Breast epithelium (tissue), 4 donors: Measurements from ENCODE around the gene FN3KRP. TPM values are rescaled to one million over a fixed set of nuclear protein-coding genes. Genes with fewer than 3 reads are reported as not detected.

Experiments
- DNase-seq, 2 donors: peaks; one replicate each; pipeline ENCODE4 v3.0.0-alpha.2; 2019; ENCODE audit warnings: low spot score in 2 of 2
- H3K27ac ChIP-seq, 2 donors: fragments of 200-600 bp; sonication (generic) in 1 of 2; one replicate each; pipeline ENCODE4 v1.5.1; 2016 to 2019; ENCODE audit warnings: mild to moderate bottlenecking in 1 of 2
- H3K27me3 ChIP-seq, 2 donors: fragments of 200-600 bp; sonication (generic) in 1 of 2; one replicate each; pipeline versions ENCODE4 v1.5.1 to v1.6.0; 2017 to 2019; ENCODE audit warnings: control low read depth in 1 of 2, mild to moderate bottlenecking in 1 of 2
- H3K36me3 ChIP-seq: fragments of 200-600 bp; one replicate; pipeline ENCODE4 v1.5.1; 2019
- H3K4me1 ChIP-seq, 2 donors: fragments of 200-600 bp; sonication (generic); one replicate each; pipeline ENCODE4 v1.5.1; 2016 to 2019; ENCODE audit warnings: control low read depth in 1 of 2
- H3K4me3 ChIP-seq, 3 donors: fragments of 200-600 bp; sonication (generic); 1 replicate in 2 of 3; 2 replicates in 1 of 3; pipeline ENCODE4 v1.5.1; 2016 to 2019; ENCODE audit warnings: mild to moderate bottlenecking in 3 of 3, moderate library complexity in 2 of 3
- H3K9me3 ChIP-seq, 2 donors: fragments of 200-600 bp; sonication (generic) in 1 of 2; one replicate each; pipeline ENCODE4 v1.5.1; 2016 to 2019; ENCODE audit warnings: control low read depth in 1 of 2
- POLR2A ChIP-seq: fragments of 450-650 bp; IDR thresholded peaks from one replicate; pipeline ENCODE4 v1.6.1; 2016; ENCODE audit warnings: antibody characterized with exemption, mild to moderate bottlenecking, moderate library complexity
- POLR2AphosphoS5 ChIP-seq, 3 donors: sonication (generic); formaldehyde crosslinking; IDR thresholded peaks; one replicate each; pipeline ENCODE4 v1.6.1; 2017; ENCODE audit warnings: antibody characterized with exemption in 3 of 3
- intact Hi-C: fragments of 100-400 bp; cut with DNase I; formaldehyde crosslinking; loops from one replicate; pipeline ENCODE4 v1.15.1; 2023; ENCODE audit warnings: low total_unique reads
- total RNA-seq, 3 donors: library from RNA; depleted of rRNA; stranded (reverse); fragments of >200 nt; gene quantifications; one replicate each; pipeline ENCODE4 v1.1.0, GENCODE V29; 2016
- TF ChIP-seq, protein P1 (sequence below), 3 donors: fragments of 450-650 bp; IDR thresholded peaks; one replicate each; pipeline ENCODE4 v1.5.1; 2016 to 2017; ENCODE audit warnings: antibody characterized with exemption in 3 of 3, mild to moderate bottlenecking in 3 of 3, moderate library complexity in 3 of 3

The FN3KRP gene
- total RNA-seq, 3 donors from 2014 or later = 10.4 to 22.1 (median 18.0) TPM

DNA sequence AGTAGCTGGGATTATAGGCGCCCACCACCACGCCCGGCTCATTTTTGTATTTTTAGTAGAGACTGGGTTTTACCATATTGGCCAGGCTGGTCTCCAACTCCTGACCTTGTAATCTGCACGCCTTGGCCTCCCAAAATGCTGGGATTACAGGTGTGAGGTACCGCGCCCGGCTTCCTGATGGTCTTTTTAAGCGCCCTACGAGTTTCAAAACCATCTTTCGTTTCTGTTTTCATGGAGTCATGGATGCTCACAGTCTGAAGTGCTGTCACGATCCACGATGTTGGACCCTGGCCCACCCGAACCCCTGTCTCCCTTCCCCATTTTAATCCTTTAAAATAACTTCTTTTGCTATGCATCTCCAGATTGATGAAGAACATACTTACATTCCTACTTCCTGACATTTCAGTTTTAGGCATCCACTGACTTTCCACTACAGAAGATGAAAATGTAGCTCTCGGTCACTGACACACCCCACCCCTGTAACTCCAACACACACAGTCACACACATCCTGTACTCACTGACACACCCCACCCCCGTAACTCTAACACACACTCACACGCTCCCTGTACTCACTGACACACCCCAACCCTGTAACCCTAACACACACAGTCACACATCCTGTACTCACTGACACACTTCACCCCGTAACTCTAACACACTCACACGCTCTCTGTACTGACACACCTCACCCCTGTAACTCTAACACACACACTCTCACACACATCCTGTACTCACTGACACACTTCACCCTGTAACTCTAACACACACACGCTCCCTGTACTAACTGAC lies 45.6 kb upstream of the FN3KRP start:
- H3K27ac ChIP-seq = peak overlapping the region; percentile 71 to 78
- no peaks in the 10 kb centered on the region for H3K4me1 ChIP-seq
- H3K9me3 ChIP-seq = no peaks in the 10 kb centered on the region
- DNase-seq = no peak
- intact Hi-C loops = no loop called here
- no peak overlapping the region for H3K4me3 ChIP-seq
- TF ChIP-seq POLR2AphosphoS5 (IDR thresholded peaks at IDR 0.05) (no peak), POLR2A (no peak)
- TF ChIP-seq, protein P1, sequence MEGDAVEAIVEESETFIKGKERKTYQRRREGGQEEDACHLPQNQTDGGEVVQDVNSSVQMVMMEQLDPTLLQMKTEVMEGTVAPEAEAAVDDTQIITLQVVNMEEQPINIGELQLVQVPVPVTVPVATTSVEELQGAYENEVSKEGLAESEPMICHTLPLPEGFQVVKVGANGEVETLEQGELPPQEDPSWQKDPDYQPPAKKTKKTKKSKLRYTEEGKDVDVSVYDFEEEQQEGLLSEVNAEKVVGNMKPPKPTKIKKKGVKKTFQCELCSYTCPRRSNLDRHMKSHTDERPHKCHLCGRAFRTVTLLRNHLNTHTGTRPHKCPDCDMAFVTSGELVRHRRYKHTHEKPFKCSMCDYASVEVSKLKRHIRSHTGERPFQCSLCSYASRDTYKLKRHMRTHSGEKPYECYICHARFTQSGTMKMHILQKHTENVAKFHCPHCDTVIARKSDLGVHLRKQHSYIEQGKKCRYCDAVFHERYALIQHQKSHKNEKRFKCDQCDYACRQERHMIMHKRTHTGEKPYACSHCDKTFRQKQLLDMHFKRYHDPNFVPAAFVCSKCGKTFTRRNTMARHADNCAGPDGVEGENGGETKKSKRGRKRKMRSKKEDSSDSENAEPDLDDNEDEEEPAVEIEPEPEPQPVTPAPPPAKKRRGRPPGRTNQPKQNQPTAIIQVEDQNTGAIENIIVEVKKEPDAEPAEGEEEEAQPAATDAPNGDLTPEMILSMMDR (IDR thresholded peaks at IDR 0.05) = no peak
- H3K36me3 ChIP-seq = no peaks in the 10 kb centered on the region
- H3K27me3 ChIP-seq = no peaks in the 10 kb centered on the region

DNA sequence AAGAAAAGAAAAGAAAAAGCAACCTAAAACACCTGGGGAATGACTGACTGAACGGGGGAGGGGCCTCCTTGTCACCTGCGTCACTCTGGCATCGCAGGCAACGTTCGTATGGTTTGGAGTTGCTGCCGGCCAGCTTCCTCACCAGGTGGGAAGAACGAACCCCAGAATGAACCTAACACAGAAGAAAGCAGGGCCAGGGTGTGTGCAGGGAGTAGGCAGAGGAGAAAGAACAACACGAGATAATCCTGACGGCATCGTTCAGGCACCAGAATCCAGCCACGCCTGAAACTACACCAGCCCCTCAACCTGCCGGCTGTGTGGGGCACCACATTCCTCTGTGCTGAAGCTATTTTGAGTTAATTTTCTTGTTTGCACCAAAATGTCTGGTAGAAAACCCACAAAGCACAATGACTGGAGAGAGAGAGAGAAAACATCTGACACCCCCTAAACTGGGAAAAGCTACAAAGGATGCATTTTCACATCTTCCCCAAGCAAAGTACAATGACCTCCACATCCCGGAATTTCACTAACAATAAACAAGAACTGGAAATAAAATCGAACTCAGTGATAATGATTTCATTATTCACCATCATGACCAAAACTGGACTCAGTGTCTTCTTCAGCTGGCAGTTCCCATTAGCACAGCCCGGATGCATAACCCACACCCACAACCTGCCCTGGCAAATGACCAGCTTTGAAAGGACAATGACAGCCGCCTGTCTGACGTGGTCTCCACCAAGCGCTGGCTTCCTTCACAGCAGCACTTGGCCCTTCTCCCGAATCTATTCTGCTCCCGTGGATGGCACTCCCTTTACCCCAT lies 41.6 kb upstream of the FN3KRP start:
- intact Hi-C loops = no loop called here
- Histone ChIP-seq H3K9me3 (no peaks in the 10 kb centered on the region), H3K4me1 (no peaks in the 10 kb centered on the region), H3K27ac (peak overlapping the region; percentile 52 to 69), H3K36me3 (no peaks in the 10 kb centered on the region), H3K27me3 (no peaks in the 10 kb centered on the region), H3K4me3 (no peak overlapping the region)
- TF ChIP-seq POLR2A = no peak
- no peak for TF ChIP-seq POLR2AphosphoS5 (IDR thresholded peaks at IDR 0.05)
- TF ChIP-seq, protein P1 (IDR thresholded peaks at IDR 0.05) = no peak
- peak in 1 of 2 donors; percentile 67 for DNase-seq

DNA sequence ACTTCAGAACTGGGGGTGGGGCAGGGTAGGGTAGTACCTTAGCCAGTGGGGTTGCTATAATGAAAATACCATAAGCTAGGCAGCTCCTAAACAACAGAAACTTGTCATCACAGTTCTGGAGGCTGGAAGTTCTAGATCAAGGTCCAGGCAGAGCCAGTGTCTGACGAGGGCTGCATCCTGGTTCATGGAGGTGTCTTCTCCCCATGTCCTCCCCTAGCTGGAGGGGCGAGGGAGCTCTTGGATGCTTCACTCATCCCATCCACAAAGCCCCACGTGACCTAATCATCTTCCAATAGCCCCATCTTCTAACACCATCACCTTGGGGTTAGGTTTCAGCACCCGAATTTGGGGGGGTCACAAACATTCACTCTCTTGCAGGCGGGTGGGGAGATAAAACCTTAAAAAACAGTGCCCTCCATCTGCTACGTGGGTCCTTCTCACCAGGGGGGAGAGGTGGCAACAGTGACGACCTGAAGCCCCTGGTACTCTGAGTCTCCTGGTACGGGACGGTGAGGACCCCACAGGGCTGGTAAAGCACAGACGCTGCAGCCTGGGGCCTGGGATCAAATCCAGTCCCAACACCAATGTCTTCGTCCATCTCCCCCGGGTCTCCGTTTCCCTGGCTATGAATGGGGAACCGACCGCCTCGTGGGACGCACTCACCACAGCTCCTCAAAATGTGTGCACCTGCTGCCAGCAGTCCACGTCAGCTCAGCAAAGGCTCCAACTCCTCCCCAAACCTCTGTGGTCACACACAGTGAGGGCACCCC lies 40.8 kb upstream of the FN3KRP start:
- intact Hi-C loops = no loop called here
- no peak for DNase-seq
- H3K4me3 ChIP-seq = no peak overlapping the region
- H3K4me1 ChIP-seq = no peaks in the 10 kb centered on the region
- no peaks in the 10 kb centered on the region for H3K9me3 ChIP-seq
- H3K27me3 ChIP-seq = no peaks in the 10 kb centered on the region
- TF ChIP-seq POLR2A (no peak), POLR2AphosphoS5 (IDR thresholded peaks at IDR 0.05) (no peak)
- TF ChIP-seq, protein P1 (IDR thresholded peaks at IDR 0.05) = no peak
- no peaks in the 10 kb centered on the region for H3K36me3 ChIP-seq
- peak overlapping the region; percentile 52 to 69 for H3K27ac ChIP-seq

DNA sequence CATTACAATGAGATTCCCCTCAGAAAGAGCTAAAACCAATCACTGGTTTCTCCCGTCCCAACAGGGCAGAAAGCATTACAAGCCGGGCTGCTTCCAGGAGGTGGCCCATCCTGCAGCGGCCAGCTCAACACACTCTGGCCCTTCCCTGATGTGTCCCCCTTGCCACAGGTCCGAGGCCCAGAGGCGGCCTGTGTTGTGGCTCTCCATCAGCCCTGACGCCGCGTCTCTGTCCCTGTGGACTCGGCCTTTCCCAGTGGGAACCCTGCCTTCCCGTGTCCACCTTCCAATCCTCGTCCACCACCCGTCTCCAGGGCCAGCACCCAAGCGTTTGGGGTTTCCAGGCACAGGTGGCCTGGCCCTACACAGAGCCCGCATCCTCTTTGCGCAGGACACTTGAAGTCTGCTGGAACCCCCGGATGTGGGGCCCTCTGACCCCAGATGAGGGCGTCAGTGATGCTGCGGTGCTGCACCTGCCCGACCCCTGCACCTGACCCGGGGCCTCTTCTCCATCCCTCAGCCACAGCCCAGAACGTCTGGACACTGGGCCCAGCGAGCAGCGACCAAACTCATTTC lies 39.1 kb upstream of the FN3KRP start:
- no peak overlapping the region for H3K4me3 ChIP-seq
- H3K4me1 ChIP-seq = no peaks in the 10 kb centered on the region
- H3K36me3 ChIP-seq = no peaks in the 10 kb centered on the region
- peaks cover 0 to 10% of the 10 kb centered on the region in 2 donors for H3K9me3 ChIP-seq
- intact Hi-C loops = no loop called here
- TF ChIP-seq POLR2A = no peak
- TF ChIP-seq POLR2AphosphoS5 (IDR thresholded peaks at IDR 0.05) = no peak
- TF ChIP-seq, protein P1 (IDR thresholded peaks at IDR 0.05) = no peak
- no peak for DNase-seq
- H3K27me3 ChIP-seq = no peaks in the 10 kb centered on the region
- H3K27ac ChIP-seq = no peak overlapping the region
